Activated naive CD4-positive, alpha-beta T cell treated with anti-CD3 and anti-CD28 coated beads, Interleukin-2, amount 50 U/mL, for 24 hours (primary cell): ENCODE data around the gene PTRHD1.
A peak's percentile ranks its signal among the peaks of the same experiment; 100 is the strongest.

Experiments used
- H3K27ac Mint-ChIP-seq: one replicate; pipeline ENCODE4 v1.8.0; 2021; ENCODE audit warnings: mild to moderate bottlenecking, mixed read lengths
- H3K27me3 Mint-ChIP-seq: one replicate; pipeline ENCODE4 v1.8.0; 2021; ENCODE audit warnings: mixed read lengths
- H3K36me3 Mint-ChIP-seq: one replicate; pipeline ENCODE4 v1.8.0; 2021; ENCODE audit warnings: mixed read lengths
- H3K4me1 Mint-ChIP-seq: one replicate; pipeline ENCODE4 v1.8.0; 2021; ENCODE audit warnings: mixed read lengths
- H3K4me3 Mint-ChIP-seq: one replicate; pipeline ENCODE4 v1.8.0; 2021; ENCODE audit warnings: mild to moderate bottlenecking, mixed read lengths
- H3K9me3 Mint-ChIP-seq: one replicate; pipeline ENCODE4 v1.8.0; 2021; ENCODE audit warnings: mixed read lengths

PTRHD1 gene

DNA sequence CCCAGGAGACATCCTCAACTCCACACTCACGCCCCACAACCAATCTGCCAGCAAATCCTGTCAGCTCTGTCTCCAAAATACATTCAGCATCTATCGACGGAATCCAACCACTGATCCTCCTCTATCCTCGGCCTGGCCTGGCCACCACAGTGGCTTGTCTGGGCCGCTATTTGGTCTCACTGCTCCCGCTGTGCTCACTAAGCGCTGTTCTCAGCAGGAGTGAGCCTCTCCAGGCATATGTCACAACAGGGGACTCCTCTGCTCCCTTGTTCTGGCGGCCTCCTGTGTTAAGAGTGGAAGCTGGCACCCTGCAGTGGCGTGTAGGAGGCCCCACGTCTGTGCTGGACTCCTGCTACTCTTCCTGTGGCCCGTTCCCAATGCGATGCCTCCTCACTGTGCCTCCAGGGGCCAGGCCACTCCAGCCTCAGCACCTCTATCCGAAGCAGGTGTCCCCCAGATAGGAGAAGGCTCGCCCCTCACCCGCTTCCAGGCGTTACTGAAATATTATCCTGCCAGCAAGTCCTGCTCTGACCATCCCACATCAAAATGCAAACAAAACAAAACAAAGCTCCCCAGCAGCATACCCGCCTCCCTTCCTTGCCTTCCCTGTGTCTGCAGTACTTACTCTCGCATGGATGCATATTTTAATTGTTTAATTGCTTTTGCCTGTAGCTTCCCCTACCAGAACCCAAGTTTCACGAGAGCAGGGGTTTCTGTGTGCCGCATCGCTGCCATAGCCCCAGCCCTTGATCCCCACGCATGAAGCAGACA is 39.9 kb upstream of the PTRHD1 start:
- Mint-ChIP-seq H3K27me3 (no peaks in the 10 kb centered on the region), H3K4me1 (no peaks in the 10 kb centered on the region), H3K27ac (no peak overlapping the region), H3K9me3 (no peaks in the 10 kb centered on the region), H3K36me3 (no peaks in the 10 kb centered on the region), H3K4me3 (no peak overlapping the region)

GRCh38 chr2:24832521-24832920 is 39.3 kb upstream of the PTRHD1 start:
- Mint-ChIP-seq H3K27me3 (no peaks in the 10 kb centered on the region), H3K9me3 (no peaks in the 10 kb centered on the region), H3K27ac (no peak overlapping the region), H3K4me3 (no peak overlapping the region), H3K36me3 (no peaks in the 10 kb centered on the region), H3K4me1 (no peaks in the 10 kb centered on the region)

- H3K4me1 Mint-ChIP-seq: no peaks in the 10 kb centered on the region
- no peak overlapping the region for H3K4me3 Mint-ChIP-seq
- no peak overlapping the region for H3K27ac Mint-ChIP-seq
Observed at GRCh38 chr2:24832073-24832461, 38.9 kb upstream of the PTRHD1 start.

DNA sequence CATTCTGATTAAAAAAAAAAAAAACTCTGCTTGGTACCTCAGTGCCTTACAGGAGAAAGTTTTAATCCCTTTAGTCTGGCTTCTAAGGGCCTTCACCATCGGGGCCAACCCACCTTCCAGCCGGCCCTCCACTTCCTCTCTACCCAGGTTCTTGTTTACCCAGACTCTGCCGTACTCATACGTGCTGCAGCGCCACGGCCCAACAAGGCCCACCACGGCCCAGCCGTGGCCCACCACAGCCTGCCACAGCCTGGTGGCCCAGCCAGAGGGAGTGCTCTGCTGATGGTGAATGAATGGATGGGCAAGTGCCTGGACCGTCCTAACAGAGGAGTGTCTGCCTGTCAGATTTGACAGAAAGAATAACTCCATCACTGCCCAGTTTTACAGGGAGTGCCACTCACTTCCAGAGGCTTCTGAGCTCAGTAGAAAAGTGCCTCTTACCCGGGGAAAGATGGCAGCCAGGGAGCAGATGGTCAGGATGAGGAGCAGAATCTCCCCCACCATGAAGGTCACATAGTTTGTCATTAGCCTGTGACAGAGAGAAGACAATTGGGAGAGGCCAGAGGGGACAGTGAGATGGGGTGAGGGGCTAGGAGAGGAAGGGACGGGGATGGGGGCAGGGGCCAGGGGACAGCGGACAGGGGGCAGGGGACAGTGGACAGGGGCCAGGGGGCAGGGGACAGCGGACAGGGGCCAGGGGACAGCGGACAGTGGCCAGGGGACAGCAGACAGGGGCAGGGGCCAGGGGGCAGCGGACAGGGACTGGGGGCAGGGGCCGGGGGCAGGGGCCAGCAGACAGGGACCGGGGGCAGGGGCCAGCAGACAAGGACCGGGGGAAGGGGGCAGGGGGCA is 38.3 kb upstream of the PTRHD1 start:
- Mint-ChIP-seq H3K4me1 (peaks cover 2% of the 10 kb centered on the region), H3K9me3 (no peaks in the 10 kb centered on the region), H3K36me3 (no peaks in the 10 kb centered on the region), H3K27me3 (no peaks in the 10 kb centered on the region), H3K27ac (peak overlapping the region; percentile 70), H3K4me3 (no peak overlapping the region)

More at GRCh38 chr2:24832073-24832461, 38.9 kb upstream of the PTRHD1 start:
- Mint-ChIP-seq H3K27me3 (no peaks in the 10 kb centered on the region), H3K9me3 (no peaks in the 10 kb centered on the region), H3K36me3 (no peaks in the 10 kb centered on the region)

GRCh38 chr2:24830786-24831185 is 37.6 kb upstream of the PTRHD1 start:
- H3K27me3 Mint-ChIP-seq: no peaks in the 10 kb centered on the region
- H3K36me3 Mint-ChIP-seq: no peaks in the 10 kb centered on the region
- no peaks in the 10 kb centered on the region for H3K9me3 Mint-ChIP-seq
- no peak overlapping the region for H3K4me3 Mint-ChIP-seq
- H3K4me1 Mint-ChIP-seq: peaks cover 5% of the 10 kb centered on the region
- H3K27ac Mint-ChIP-seq: no peak overlapping the region

- no peak overlapping the region for H3K4me3 Mint-ChIP-seq
- peaks cover 5% of the 10 kb centered on the region for H3K4me1 Mint-ChIP-seq
- no peaks in the 10 kb centered on the region for H3K27me3 Mint-ChIP-seq
- no peak overlapping the region for H3K27ac Mint-ChIP-seq
- no peaks in the 10 kb centered on the region for H3K9me3 Mint-ChIP-seq
- no peaks in the 10 kb centered on the region for H3K36me3 Mint-ChIP-seq
Observed at GRCh38 chr2:24830351-24830750, 37.2 kb upstream of the PTRHD1 start.

- Mint-ChIP-seq H3K36me3 (no peaks in the 10 kb centered on the region), H3K27ac (no peak overlapping the region), H3K4me3 (no peak overlapping the region), H3K27me3 (no peaks in the 10 kb centered on the region), H3K4me1 (peaks cover 5% of the 10 kb centered on the region), H3K9me3 (no peaks in the 10 kb centered on the region)
Observed at GRCh38 chr2:24828238-24828996, 35.2 kb upstream of the PTRHD1 start.

DNA sequence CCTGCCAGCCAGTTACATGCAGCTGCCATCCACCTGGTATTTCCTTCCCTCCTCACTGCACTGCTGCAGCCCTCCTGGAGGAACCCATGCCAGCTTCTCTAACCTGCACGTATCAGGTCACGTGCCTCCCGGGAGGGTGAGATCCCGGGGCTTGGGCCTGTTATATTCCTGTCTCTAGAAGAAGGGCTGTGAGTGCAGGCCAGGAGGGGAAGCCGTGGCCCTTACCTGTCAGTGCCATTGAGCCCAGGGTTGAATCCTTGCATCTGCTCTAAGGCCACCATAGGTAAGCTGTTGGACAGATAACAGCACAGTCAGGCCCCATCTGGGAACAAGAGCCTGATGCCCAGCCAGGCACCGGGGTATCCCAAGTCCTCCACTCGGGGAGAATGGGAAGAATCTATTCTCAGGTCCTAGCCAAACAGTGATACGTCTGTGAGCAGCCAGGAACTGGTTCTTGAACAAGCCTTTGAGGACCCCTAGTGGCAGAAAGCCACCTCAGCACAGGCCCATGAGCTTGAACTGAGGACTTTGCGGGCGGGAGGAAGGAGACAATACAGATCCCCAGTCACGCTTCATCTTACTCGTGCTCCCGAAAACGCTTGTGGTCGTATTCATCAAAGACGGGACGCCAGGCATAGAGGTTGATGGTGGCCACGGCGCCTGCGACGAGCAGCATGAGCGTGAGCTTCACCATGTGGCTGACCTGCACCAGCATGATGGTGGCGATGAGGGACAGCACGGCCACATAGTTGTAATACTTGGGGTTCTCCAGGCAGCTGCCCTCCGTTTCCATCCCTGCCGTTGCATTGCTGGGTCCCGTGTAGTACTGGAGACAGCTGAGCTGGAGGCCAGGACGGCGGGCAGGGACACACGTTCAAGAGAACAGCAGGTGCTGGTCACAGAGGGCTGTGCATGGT is 34.4 kb upstream of the PTRHD1 start:
- H3K36me3 Mint-ChIP-seq: no peaks in the 10 kb centered on the region
- peak overlapping the region; percentile 12 for H3K27ac Mint-ChIP-seq
- H3K4me1 Mint-ChIP-seq: peaks cover 5% of the 10 kb centered on the region
- no peaks in the 10 kb centered on the region for H3K9me3 Mint-ChIP-seq
- no peaks in the 10 kb centered on the region for H3K27me3 Mint-ChIP-seq
- no peak overlapping the region for H3K4me3 Mint-ChIP-seq

- H3K4me1 Mint-ChIP-seq: peaks cover 5% of the 10 kb centered on the region
- no peaks in the 10 kb centered on the region for H3K9me3 Mint-ChIP-seq
- H3K4me3 Mint-ChIP-seq: no peak overlapping the region
- no peaks in the 10 kb centered on the region for H3K27me3 Mint-ChIP-seq
- H3K27ac Mint-ChIP-seq: no peak overlapping the region
- no peaks in the 10 kb centered on the region for H3K36me3 Mint-ChIP-seq
Observed at GRCh38 chr2:24826773-24827145, 33.6 kb upstream of the PTRHD1 start.

- Mint-ChIP-seq H3K27me3 (no peaks in the 10 kb centered on the region), H3K27ac (no peak overlapping the region), H3K36me3 (no peaks in the 10 kb centered on the region), H3K4me3 (no peak overlapping the region), H3K9me3 (no peaks in the 10 kb centered on the region), H3K4me1 (peaks cover 5% of the 10 kb centered on the region)
Observed at GRCh38 chr2:24825883-24826772, 32.9 kb upstream of the PTRHD1 start.

DNA sequence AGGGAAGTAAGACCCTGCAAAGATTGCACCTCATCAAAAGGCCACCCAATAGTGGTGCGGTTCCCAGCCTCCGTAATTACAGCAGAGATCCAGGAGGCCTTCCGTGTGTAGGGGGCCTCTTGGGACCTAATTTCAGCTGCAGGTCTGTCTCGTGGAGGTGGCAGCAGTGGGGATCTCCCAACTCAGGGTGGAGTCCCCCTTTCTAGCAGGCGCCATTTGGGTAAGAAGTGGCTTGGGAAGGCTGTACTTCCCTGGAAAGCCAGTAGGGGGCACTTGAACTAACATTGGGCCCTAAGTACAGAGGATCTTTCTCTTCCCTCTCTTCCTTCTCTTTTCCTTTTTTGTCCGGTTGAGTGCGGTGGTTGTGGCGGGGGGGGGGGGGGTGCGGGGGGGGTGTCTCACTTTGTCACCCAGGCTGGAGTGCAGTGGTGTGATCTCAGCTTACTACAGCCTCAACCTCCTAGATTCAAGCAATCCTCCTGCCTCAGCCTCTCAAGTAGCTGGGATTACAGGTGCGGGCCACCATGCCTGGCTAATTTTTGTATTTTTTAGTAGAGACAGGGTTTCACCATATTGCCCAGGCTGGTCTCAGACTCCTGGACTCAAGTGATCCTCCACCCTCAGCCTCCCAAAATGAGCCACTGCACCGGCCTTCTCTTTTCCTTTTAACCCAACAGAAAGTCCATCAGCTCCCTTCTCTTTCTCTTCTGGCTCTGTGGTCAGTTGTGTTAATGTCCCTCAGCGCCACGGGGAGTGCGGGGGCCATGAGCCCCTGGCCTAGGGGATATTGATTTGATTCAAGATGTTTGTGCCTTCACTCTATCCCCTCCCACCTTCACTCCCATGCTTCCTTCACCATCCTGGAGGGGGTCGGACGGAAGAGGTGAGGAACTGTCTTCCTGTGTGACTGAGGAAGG is 32.0 kb upstream of the PTRHD1 start:
- Mint-ChIP-seq H3K36me3 (peaks cover 4% of the 10 kb centered on the region), H3K9me3 (no peaks in the 10 kb centered on the region), H3K4me1 (peaks cover 5% of the 10 kb centered on the region), H3K27ac (no peak overlapping the region), H3K4me3 (no peak overlapping the region), H3K27me3 (no peaks in the 10 kb centered on the region)

DNA sequence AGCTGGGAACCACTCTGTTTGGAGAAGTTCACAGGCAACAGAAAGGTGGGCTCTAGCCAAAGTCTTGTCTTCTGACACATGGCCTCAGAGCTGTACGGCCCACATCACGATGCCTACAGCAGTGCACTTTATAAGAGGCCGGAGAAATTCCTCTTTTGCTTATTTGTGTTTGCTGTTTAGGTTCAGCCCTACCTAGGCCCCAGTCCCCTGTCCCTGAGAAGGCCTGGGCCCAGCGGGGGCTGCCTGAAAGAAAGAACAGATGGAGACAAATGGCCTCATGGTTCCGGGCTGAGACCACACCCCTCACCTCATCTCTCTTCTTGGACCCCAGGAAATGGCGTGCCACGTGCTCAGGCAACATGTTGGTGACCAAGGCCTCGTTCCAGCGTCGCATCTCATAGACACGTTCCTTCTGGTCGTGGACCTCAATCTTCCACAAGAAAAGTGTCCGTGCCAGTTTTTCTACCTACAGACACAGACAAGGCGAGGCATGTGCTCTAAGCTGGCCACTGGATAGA is 30.9 kb upstream of the PTRHD1 start:
- Mint-ChIP-seq H3K36me3 (peaks cover 4% of the 10 kb centered on the region), H3K4me1 (peaks cover 5% of the 10 kb centered on the region), H3K27me3 (no peaks in the 10 kb centered on the region), H3K27ac (no peak overlapping the region), H3K9me3 (no peaks in the 10 kb centered on the region), H3K4me3 (no peak overlapping the region)

- Mint-ChIP-seq H3K4me3 (no peak overlapping the region), H3K4me1 (peaks cover 5% of the 10 kb centered on the region), H3K27ac (no peak overlapping the region), H3K9me3 (no peaks in the 10 kb centered on the region), H3K36me3 (peaks cover 6% of the 10 kb centered on the region), H3K27me3 (no peaks in the 10 kb centered on the region)
Observed at GRCh38 chr2:24822049-24822706, 29.0 kb upstream of the PTRHD1 start.
